Subcutaneous adipose tissue (tissue), 4 donors: Measurements from ENCODE around the gene AUTS2. TPM values are rescaled to one million over a fixed set of nuclear protein-coding genes. Genes with fewer than 3 reads are reported as not detected.

ENCODE experiments used
- total RNA-seq, 4 donors: library from RNA; depleted of rRNA; stranded (reverse); fragments of >200 nt; gene quantifications; one replicate each; pipeline ENCODE4 v1.1.0, GENCODE V29; 2016
- TF ChIP-seq, protein P1 (sequence below): fragments of 450-650 bp; IDR thresholded peaks from one replicate; pipeline ENCODE4 v1.5.1; 2016; ENCODE audit warnings: low read depth, mild to moderate bottlenecking, control low read depth, antibody characterized with exemption, moderate library complexity

The AUTS2 gene
- total RNA-seq, 4 donors from 2014 or later: 22.4 to 46.9 (median 27.4) TPM

DNA sequence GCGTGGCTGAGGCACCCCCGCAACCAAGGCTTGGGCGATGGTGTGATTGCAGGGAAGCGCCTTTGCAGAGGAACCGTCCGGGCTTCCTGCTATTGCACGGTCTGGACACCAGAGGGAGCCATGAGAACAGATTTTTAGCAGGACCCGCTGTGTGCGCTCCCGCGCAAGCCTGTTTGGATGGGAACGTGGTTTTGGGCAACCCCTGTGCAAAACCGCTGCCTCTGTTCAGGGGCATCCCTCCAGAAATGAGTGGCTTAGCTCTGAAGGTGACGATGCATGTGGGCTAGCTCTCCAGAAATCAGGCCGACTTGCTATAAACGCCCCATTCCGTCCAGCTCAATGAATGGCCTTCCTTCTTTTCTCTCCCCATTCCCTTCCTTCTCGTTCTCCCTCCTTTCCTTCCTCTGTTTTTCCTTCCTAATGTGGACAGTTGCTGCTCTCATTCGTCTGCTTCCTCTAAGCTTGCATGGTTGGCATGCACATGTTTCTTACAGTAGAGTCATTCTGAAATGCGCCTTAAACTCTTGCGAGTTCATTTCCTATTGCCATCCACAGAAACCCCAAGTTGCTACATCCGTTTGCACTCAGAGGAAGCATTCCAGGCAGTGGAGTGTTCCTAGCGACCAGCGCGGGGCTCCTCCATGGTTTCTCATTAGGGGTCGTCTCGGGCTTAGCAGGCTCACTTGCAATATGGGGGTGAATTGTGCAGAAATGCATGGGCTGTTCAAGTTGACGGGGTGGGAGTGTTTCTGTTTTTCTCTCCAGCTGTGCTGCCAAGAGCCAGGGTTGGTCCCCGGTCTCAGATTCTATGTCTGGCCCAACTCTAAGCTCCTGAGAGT lies 1231.2 kb downstream of the AUTS2 start:
- TF ChIP-seq, protein P1, sequence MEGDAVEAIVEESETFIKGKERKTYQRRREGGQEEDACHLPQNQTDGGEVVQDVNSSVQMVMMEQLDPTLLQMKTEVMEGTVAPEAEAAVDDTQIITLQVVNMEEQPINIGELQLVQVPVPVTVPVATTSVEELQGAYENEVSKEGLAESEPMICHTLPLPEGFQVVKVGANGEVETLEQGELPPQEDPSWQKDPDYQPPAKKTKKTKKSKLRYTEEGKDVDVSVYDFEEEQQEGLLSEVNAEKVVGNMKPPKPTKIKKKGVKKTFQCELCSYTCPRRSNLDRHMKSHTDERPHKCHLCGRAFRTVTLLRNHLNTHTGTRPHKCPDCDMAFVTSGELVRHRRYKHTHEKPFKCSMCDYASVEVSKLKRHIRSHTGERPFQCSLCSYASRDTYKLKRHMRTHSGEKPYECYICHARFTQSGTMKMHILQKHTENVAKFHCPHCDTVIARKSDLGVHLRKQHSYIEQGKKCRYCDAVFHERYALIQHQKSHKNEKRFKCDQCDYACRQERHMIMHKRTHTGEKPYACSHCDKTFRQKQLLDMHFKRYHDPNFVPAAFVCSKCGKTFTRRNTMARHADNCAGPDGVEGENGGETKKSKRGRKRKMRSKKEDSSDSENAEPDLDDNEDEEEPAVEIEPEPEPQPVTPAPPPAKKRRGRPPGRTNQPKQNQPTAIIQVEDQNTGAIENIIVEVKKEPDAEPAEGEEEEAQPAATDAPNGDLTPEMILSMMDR: no peak

- TF ChIP-seq, protein P1: no peak
Observed at GRCh38 chr7:70830060-70830395, 1231.8 kb downstream of the AUTS2 start.

DNA sequence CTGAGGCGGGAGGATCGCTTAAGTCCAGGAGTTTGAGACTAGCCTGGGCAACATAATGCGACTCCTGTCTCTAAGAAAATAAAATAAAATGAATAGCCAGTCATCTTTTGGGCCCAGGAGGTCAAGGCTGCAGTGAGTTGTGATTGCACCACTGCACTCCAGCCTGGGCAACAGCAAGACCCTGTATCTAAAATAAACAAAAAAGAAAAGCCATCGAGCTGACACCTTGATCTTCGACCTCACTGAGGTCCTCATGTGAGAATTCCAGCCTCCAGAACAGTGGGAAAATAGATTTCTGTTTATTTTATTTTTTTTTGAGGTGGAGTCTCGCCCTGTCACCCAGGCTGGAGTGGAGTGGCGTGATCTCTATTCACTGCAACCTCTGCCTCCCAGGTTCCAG lies 1232.2 kb downstream of the AUTS2 start:
- TF ChIP-seq, protein P1: no peak

DNA sequence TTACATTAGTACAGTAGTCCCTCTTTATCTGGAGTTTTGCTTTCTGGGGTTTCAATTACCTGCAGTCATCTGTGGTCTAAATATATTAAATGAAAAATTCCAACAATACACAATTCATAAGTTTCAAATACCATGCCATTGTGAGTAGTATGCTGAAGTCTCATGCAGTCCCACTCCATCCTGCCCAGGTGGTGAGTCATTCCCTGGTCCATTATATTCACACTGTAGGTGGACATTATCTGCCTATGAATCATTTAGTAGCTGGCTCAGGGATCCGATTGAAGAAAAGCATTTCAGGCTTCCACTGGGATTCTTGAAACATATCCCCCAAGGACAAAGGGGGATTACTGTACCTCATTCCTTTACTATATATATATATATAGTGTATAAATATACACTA lies 1235.5 kb downstream of the AUTS2 start:
- TF ChIP-seq, protein P1: no peak

DNA sequence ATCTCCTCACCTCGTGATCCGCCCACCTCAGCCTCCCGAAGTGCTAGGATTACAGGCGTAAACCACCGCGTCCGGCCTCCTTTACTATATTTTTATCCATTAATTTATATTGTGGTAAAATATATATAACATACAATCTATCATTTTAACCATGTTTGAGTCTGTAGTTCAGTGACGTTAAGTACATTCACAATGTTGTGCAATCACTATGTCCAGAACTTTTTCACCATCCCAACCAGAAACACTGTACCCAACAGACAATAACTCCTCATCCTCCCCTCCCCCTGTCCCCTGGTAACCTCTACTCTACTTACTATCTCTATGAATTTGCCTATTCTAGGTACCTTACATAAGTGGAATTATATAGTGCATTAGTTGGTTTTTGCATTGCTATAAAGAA lies 1236.1 kb downstream of the AUTS2 start:
- TF ChIP-seq, protein P1: no peak

GRCh38 chr7:70835658-70836057 lies 1237.4 kb downstream of the AUTS2 start:
- TF ChIP-seq, protein P1: no peak

- TF ChIP-seq, protein P1: no peak
Observed at GRCh38 chr7:70836279-70836678, 1238.0 kb downstream of the AUTS2 start.
